Measurements from ENCODE around the gene IRF9.
A peak's percentile ranks its signal among the peaks of the same experiment; 100 is the strongest.

The IRF9 gene

GRCh38 chr14:24178399-24179178, 17.5 kb downstream of the IRF9 start:
- no peak for DNase-seq

DNA sequence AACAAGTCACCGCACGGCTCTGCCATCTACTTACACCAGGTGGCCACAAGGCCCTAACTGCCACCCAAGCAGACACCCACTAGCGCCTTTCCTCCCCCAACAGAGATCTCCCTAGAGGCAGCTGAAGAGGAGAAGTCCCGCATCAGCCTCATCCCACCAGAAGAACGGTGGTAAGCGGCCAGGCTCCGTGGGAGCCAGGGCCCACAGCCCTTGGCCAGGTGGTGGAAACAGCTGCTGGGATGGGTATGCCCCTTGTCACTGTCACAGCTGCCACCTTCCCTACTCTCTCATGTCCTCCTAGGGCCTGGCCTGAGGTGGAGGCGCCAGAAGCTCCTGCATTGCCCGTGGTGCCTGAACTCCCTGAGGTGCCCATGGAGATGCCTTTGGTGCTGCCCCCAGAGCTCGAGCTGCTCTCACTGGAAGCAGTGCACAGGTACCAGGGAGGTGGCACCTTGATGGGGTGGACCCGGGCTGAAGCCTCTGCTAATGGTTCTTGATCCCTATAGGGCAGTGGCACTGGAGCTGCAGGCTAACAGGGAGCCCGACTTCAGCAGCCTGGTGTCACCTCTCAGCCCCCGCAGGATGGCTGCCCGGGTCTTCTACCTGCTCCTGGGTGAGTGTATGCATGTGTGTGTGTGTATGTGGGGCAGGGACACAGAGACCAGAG, 18.4 kb downstream of the IRF9 start:
- DNase-seq: no peak

- no peak for DNase-seq
Observed at GRCh38 chr14:24179961-24180796, 19.1 kb downstream of the IRF9 start.

- no peak for DNase-seq
Observed at GRCh38 chr14:24181371-24182077, 20.5 kb downstream of the IRF9 start.

- no peak for DNase-seq
Observed at GRCh38 chr14:24182110-24182882, 21.2 kb downstream of the IRF9 start.

GRCh38 chr14:24183014-24183481, 22.0 kb downstream of the IRF9 start:
- no peak for DNase-seq

GRCh38 chr14:24184104-24184970, 23.3 kb downstream of the IRF9 start:
- no peak for DNase-seq

GRCh38 chr14:24185026-24185425, 24.0 kb downstream of the IRF9 start:
- no peak for DNase-seq

- DNase-seq: no peak
Observed at GRCh38 chr14:24185741-24186140, 24.7 kb downstream of the IRF9 start.

DNA sequence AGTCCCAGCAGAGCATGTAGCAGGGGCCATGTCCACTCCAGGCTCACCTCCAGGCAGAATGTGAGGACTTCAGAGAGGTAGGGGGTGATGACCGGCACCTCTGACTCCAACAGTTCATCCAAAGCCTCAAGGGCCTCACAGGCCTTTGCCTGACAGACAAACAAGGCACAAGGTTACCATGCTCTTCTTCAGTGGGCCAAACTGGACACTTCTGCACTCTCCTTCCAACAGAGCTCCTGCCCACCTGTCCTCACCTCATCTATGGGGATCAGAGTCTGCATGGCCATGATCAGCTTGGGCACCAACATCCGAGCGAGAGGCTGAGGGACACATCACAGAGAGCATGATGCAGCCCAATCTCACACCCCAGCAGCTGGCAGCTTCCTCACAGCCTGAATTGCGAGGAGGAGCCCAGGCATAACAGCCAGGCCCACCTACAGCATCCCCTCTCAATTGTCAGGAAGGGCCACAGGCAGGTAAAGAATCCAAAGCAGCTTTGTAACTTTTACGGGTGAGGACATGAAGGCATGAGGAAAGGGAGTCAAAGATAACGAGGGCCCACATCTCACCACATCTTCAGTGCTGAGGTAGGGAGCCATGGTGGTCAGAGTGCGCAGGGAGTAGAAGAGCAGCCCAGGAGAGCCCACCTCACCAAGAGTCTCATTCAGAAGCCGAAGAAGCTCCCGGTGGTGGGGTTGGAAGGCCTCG, 25.9 kb downstream of the IRF9 start:
- no peak for DNase-seq

- no peak for DNase-seq
Observed at GRCh38 chr14:24187539-24187915, 26.5 kb downstream of the IRF9 start.

DNA sequence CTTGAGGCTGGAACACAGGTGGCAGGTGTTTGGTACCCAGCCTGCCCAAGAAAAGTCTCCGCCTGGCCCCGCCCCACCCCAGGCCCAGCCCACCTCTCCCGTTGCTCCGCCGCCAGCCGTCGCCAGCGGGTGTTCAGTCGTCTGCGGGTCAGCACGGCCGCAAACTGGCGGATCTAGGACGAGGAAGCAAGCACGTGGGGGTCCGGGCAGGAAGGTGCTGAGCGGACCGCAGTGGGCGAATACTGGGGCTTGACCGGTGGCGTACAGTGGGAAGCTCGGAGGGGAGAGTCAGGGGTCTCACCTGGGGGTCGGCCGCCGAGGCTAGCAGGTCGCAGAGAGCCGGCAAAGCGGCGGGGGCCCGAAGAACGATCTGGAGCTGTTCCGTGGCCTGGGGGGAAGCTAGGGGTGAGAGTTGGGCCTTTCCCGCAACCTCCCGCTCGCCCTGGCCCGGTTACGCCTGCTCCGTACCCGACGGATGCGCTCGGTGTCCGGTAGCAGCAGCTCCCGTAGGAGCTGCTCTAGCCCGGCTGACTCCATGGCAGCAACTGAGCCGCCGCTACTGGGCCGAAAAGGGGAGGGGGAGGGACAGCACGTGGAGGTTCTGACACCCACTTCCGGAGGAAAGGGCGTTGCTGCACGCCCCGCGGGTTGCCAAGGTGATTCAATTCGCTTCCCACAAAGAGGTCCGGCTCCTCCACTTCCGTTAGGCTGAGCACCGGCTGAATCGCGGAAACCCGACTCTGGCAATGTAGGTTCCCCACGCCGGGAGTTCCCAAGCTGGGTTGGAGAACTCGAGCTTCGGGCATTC, 27.4 kb downstream of the IRF9 start, which contains the start of gene IPO4:
Gene IPO4, minus strand, starts transcription at position 566 of the 808 bp plus-strand sequence. Its CDS starts 29 bp downstream, at position 537.
- peak; percentile 76 to 92 for DNase-seq

DNA sequence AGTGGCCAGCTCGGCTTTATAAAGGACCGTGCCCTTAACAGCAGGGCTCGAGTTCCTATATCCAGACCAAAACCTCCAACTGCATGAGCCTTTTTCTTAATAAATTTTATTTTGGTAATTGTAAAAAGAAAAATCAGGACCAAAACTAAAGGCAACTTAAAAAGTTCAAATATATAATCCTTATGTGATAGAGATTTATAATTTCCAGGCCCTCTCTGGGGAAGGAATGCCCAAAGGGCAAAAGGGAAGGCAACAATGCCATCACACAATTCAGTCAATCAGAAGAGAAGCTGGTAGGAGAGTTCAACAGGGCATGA, 28.0 kb downstream of the IRF9 start:
- no peak for DNase-seq

DNA sequence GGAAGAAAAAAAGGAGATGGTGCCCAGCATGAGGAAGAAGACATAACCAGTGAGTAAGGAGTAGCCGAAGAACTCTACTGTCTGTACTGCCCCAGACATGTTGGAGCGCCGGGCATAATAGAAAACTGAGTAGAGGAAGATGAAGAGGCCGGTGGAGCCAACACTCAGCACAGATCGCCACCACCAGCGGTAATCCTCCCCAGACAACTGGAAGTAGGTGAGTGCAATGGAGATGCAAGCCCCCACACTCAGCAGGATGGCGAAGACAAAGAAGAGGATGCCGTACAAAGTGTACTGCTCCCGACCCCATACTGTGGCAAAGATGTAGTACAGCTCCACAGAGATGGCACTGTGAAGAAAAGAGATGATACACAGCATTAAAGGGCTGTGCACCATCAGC, 28.4 kb downstream of the IRF9 start:
- DNase-seq: no peak

- no peak for DNase-seq
Observed at GRCh38 chr14:24190416-24190815, 29.4 kb downstream of the IRF9 start.

DNA sequence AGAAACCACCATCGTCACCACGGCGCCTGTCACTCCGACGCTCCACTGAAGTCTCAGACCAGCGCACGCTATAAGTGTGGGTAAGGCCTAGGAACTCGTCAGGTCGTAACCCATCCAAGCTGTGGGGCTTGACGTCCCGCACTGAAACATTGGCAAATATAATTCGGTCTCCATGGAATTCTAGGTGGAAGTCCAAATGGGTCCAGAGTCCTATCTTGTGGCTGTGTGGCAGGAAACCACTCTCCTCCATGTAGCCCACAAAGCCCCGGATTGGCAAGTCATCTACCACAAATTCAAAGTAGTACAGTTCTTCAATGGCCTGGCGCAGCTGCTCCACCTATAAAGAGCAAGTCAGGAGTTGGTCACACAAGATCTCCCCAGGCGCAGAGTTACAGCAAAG, 31.9 kb downstream of the IRF9 start:
- no peak for DNase-seq

DNA sequence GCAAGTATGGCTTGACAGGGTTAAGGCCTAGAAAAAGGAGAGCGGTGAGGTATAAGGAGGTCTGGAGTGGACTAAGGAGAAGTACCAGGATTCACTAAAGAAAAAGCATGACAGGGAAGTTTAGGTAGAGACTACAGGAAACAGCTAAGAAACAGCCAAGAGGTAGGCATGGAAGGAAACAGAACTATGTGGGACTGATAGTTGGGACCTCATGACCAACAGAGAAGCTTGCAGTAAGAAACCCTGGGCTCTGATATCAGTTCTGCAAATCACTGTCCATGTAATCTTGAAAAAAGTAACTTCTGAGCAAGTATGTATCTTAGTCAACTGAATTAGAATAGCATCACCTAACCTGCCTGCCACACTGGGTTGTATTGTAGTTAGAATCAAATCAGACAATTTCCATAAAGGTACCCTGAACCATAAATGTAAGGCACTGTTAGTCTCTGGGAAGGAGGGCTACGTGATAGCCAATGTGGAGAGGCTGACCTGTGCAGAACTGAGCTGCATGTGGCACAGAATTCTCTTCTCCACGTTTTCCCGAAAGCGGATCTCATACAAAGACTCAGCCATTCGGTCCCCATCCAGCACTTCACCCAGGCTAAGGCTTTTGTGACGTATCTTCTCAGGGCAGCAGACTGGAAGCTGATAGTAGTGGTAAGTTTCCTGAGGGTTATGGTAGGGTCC, 33.3 kb downstream of the IRF9 start:
- DNase-seq: no peak

DNA sequence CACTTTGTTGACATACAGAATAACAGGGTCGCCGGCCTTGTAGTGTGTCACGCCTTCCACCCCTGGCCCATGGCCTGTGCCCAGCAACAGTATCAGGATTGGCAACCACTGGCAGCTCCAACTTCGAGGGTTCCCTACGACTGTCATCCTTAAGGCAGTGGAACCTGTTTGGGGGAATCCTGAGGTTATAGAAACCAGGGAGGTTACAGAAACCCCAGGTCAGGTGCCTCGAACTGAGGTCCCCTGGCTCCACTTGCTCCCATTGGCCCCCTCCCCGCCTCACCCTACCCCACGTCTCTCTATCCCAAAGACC, 33.8 kb downstream of the IRF9 start:
- no peak for DNase-seq

Data from bone marrow (tissue), 2 donors.